Measurements from ENCODE around the gene NRIP2.
A peak's percentile ranks its signal among the peaks of the same experiment; 100 is the strongest.
"Not testable (repeated sequence)": the region's sequence is repeated elsewhere in the genome, so short reads cannot be mapped to it uniquely, and the experiment has no call there.

NRIP2 gene

DNA sequence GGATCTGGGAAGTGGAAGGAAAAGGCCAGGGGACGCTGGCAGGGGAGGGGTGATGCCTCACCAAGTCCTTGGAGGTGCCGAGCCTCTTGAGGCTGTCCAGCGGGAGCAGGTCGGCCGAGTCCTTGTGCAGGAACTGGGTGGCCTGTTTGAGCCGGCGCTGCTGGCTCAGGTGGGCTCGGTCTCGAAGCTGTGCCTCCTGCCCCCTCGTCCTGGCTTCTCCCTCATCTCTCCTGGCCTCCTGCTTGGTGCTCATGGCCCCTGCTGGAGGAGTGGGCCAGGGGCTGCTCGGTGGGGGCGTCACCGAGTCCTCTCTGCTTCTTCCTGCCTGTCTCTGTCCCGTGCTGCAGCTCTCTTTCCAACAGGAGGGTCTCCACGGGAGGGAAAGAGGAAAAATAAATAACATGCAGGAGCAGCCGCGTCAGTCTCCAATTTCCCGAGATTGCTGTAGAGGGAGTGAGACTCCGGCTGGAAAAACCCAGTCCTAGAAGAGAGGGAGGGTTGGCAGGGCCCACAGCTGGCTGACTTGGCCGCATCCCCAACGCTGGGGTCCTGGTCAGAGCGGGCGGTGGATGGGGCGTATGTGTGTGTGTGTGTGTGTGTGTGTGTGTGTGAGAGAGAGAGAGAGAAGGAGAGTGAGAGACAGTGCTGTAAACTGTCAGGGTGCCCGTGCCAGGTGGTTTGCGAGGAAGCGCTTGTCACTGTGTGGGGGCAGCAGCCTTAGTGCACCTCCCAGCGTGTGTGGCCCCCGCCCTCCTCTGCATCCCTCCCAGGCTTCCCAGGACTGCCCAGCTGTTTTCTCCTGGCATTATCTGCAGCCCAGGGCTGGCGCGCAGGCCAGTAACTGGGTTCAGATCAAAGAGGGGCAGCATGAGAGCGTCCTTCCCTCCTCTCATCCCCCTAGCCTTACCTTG is at the start of gene NRIP2:
NRIP2 (minus strand) TSS at position 455 of the 911 bp plus-strand sequence; CDS start at position 403, 52 bp downstream.
- peak in 1 of 2 experiments; percentile 17 for DNase-seq

- no peak for DNase-seq
Measured at GRCh38 chr12:2879853-2880252, 45.0 kb upstream of the NRIP2 start.

GRCh38 chr12:2877953-2878732 is 43.3 kb upstream of the NRIP2 start:
- DNase-seq, result no peak

DNA sequence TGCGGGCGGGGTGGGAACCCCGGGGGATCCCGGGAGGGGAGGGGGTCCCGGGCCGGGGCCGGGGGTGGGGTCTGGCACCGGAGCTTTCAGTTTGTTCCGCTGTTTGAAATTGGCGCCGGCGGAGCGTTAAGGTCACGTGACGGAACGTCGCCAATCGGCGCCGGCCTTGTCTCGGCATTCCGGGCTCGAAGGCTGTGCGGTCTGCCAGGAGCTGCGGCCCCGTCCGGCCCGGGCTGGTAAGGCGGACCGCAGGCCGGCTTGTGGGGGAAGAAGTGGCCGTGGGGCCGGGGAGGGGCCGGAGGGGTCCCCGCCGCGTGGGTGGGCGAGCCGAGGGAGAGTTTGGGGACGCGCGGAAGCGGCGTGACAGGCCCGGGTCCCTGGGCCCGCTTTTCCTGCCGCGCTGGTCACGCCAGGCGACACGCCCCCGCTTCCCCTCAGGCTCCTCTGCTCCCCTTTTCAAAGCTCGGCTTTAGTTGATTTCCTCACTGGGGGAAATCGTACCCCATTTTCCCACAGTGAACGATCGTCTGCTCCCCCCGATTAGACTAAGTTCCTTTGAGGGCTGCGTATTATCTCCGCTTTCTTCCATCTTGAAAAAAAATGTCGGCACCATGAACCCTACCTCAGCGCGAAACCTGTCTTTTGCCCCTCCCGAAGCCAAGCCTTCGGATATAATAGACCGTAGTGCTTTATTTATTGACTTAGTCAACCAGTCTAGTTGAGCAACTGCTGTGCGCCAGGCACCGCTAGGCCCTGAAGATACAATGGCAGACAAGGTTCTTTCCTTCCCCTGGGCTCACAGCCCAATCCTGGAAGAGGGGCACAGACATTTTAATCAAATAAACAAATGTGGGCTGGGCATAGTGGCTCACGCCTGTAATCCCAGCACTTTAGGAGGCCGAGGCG is 42.5 kb upstream of the NRIP2 start, which contains the start of the genes FOXM1 and RHNO1:
FOXM1 (minus strand) TSS at position 128 of the 906 bp plus-strand sequence. CDS start 2,696 bp downstream, outside the sequence.
RHNO1 (plus strand) TSS at position 177 of the 906 bp plus-strand sequence. CDS start 8,144 bp downstream, outside the sequence.
- peak; percentile 38 to 72 for DNase-seq

DNA sequence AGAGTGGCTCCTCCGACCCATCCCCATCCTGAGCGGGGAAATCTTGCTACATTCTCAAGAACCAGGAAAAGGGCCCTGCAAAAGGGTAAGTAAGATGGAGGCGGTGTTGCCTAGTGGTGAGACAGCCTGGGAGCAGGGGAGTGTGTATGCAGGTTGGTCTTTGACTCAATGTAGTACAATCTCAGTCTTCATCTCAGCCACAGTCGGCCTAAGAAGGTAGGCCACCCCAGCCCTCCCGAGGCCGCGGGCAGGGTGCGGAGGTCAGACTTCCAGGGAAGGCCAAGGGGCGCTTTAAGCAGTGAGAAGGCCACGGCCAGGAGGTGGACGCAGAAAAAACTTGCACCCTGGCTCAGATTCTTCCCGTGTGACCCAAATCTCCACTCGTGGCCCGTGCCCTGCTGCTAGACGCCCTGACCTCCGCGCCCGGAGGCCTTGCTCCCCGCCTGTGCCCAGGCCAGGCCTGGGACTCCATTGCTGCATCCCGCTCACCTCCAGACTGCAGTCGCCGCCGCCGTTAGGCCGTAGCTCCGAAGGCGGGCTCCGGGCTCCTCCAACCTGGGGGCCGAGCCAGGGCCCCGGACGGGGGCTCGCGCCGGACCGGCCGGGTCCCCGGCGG is 41.7 kb upstream of the NRIP2 start:
- DNase-seq, result no peak

GRCh38 chr12:2868986-2869632 is 34.3 kb upstream of the NRIP2 start:
- not testable (repeated sequence) for DNase-seq

DNA sequence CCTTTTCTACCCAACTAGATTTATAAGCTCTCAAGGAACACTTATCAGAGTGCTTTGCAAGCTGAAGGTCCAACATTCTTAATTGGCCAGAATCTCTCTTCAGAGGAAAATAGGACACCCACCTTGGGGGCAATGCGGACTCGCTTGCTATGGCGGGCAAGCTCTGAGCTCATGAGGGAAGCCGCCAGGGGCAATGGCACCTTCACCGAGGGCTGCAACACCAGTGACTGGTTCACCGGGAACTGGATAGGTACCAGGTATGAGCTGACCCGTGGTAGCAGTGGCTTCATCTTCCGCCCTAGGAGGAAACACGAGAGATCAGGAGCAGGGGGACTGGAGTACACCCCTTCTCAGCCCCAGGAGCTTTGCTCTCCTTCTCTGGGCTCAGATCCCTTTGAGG is 29.4 kb upstream of the NRIP2 start:
- no peak for DNase-seq

- DNase-seq, result not testable (repeated sequence)
Measured at GRCh38 chr12:2863402-2863801, 28.6 kb upstream of the NRIP2 start.

GRCh38 chr12:2862876-2863275 is 28.0 kb upstream of the NRIP2 start:
- DNase-seq, result no peak

GRCh38 chr12:2860170-2860569 is 25.3 kb upstream of the NRIP2 start:
- DNase-seq, result no peak

GRCh38 chr12:2858944-2859421 is 24.1 kb upstream of the NRIP2 start:
- no peak for DNase-seq

DNA sequence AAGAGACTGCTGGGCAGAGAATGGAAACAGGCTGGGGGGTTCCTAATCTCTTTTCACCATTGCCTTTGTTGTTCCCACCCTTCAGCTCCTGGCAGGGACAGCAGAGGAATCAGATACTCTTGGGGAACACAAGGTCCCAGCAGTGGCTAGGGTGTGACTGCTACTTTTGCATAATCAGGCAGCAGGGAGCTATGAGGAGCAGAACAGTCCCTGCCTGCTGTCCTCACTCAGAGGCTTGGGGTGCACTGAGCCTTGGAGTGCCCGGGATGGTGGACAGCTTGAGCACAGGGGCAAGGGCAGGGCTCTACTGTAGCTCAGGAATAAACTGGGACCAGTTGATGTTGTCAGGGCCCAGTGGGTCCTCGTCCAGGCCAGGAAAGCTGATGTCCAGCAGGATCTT is 23.5 kb upstream of the NRIP2 start:
- no peak for DNase-seq

DNA sequence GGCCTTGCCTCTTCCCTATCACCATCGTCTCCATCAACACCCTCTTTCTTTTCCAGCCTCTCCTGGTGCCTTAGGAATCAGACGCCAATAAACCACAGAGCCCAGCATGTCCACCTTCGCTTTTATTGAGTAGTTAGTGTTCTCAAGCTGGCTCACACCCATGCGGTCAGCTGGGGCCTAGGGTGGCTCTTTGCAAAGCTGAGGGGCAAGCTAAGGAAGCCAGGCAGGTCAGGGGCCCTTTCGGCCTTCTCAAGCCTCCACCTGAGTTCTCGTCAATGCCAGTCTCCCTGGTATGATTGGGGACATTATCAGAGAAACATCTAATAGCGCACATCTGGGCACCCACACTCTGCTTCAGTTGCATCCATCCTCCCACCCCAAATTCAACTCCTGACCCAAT is 22.7 kb upstream of the NRIP2 start:
- no peak for DNase-seq

GRCh38 chr12:2857021-2857431 is 22.2 kb upstream of the NRIP2 start, which contains the start of gene TEX52:
Gene TEX52, minus strand, starts transcription at chr12:2857039. Its CDS starts 13 bp downstream, at chr12:2857026.
- DNase-seq, result no peak

GRCh38 chr12:2856051-2856450 is 21.2 kb upstream of the NRIP2 start:
- DNase-seq, result no peak

- no peak for DNase-seq
Measured at GRCh38 chr12:2855546-2855945, 20.7 kb upstream of the NRIP2 start.

DNA sequence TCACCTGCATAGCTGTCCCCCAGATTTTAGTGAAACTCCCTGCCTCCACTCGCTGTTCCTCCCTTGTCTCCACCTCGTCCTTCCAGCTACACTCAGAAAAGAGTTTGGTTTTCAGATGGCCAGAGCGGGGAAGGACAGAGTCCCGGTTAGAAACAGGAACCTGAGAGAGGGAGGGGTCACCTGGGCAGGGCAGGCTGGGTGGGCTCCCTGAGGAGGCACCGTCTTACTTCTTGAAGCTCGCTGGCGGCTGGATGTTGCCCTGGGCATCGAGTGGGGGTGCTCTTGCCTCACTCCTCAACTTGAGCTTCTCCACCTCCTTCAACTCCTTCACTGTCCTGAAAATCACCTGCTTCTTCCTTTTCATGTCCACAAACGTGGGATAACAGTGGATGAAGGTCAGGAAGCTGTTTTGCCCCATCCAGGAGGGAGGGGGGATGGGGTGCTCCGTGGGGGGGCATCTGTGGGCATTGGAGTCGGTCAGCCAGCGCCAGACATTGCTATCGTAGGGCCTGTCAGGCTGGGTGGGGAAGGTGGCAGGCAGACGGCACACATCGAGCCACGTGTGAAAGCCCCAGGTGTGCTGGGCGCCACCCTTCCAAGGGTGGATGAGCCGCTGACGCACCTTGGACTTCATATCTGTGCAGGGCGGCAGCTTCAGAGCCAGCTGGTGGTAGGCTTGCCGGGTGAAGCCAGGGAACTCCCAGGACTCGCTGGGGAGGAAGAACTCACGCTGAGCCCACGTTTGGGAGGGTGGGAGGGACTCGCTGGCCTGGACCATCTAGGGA is 20.0 kb upstream of the NRIP2 start:
- DNase-seq, result no peak

GRCh38 chr12:2853626-2854025 is 18.8 kb upstream of the NRIP2 start:
- peak; percentile 26 to 57 for DNase-seq

- DNase-seq, result no peak
Measured at GRCh38 chr12:2851931-2852330, 17.1 kb upstream of the NRIP2 start.

DNA sequence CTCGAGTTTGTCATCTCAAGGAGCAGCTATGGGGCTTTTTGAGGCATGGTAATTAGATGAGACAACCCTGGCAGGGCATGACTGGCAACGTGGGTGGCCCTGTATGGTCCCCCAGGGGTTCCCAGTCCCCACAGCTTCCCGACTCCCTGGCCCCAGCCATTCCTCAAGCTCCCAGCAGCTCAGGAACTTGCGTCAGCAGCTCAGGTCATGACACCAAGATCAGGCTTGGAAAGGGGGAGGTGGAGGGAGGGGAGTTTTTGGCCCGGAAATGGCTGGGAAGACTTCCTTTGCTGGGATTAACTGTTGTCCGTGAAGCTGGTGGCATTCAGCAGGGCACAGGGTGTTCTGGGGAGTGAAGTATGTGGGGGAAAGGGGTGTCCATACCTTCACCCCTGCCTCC is 10.4 kb upstream of the NRIP2 start:
- no peak for DNase-seq

All from NCI-H524 (cell line).